BJ (cell line): ENCODE data around the gene STRN3. TPM values are rescaled to one million over a fixed set of nuclear protein-coding genes. Genes with fewer than 3 reads are reported as not detected.

ENCODE experiments used
- CTCF ChIA-PET: fragments of 350-600 bp; formaldehyde crosslinking; extraction: SDS; loops from one replicate; lab custom pipeline; 2021; ENCODE audit warnings: antibody characterized with exemption, inconsistent platforms; lab: Yijun Ruan, JAX
- POLR2A ChIA-PET: fragments of 300-600 bp; sonication (Branson Sonifier 250); formaldehyde crosslinking; extraction: SDS; loops from one replicate; lab custom pipeline; 2021; ENCODE audit warnings: antibody characterized with exemption; lab: Charles Lee
- DNase-seq: peaks from one replicate; pipeline ENCODE4 v3.0.0-alpha.2; 2011; ENCODE audit warnings: low read depth
- H3K27me3 ChIP-seq: 2 replicates; pipeline ENCODE4 v1.6.0; 2011; ENCODE audit warnings: low read length; ENCODE audit not compliant: control insufficient read depth, insufficient read depth
- H3K36me3 ChIP-seq: 2 replicates; pipeline ENCODE4 v1.5.1; 2011; ENCODE audit warnings: low read length; ENCODE audit not compliant: control insufficient read depth, insufficient read depth
- H3K4me3 ChIP-seq: 2 replicates; pipeline ENCODE4 v1.5.1; 2011; ENCODE audit warnings: low read depth, mild to moderate bottlenecking, control low read depth, low read length
- polyA plus RNA-seq: library from polyadenylated mRNA; depleted of rRNA; stranded (reverse); fragments of >200 nt; gene quantifications from 2 replicates; pipeline ENCODE4 v1.2.3, GENCODE V29; 2011
- TF ChIP-seq, protein P1 (sequence below): IDR thresholded peaks from 2 replicates; pipeline ENCODE4 v1.5.1; 2011; ENCODE audit warnings: low read depth, mild to moderate bottlenecking, control low read depth, inconsistent platforms, low read length, moderate library complexity; ENCODE audit not compliant: insufficient read depth

The STRN3 gene
- polyA plus RNA-seq, 1 experiment: 14.8 TPM

DNA sequence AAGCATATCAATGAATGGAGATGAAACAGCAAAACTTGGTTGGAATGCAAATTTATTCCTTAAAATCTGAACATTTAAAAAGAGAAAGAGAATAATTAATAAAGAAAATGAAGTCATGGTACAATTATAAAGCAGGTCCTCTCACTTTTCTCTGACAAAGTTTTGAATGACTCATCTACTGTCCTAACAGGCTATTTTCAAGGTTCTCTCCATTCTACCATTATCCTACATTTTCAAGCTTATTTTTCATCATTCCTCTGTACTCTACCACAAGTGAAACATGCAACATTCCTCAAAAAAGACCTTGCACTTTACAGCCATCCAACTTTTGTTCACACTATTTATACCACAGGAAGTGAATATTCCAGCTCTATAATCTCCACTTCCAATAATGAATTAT, 37.7 kb downstream of the STRN3 start:
- DNase-seq: no peak
- POLR2A ChIA-PET: interaction anchor here (0.6 kb wide), 1 partner anchor 331 kb away, joined by 3 read pairs; no protein-coding TSS in a partner anchor

DNA sequence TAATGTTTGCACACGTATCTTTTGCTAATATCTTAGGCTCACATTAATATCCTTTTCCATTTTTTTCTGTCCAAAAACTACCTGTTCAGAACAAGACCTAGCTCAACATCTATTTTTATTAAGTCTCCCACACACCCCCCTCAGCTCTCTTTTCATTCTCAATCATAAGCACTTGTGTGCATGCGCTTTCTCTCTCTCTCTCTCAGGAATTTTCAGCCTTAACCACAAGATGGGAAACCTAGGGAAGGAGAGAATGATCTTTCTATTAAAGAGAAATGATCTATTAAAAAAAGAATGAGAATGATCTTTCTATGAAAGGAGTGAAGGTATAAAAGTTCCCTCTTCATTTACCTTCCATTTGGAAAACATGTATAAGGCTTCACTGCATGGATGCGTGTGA, 40.4 kb downstream of the STRN3 start:
- ChIA-PET POLR2A (interaction anchor here (0.6 kb wide), 1 partner anchor 38 kb away, joined by 4 read pairs; no protein-coding TSS in a partner anchor), CTCF (interaction anchor here (3.5 kb wide), 1 partner anchor 97 kb away, joined by 12 read pairs; no protein-coding TSS in a partner anchor)
- DNase-seq: no peak
- TF ChIP-seq, protein P1, sequence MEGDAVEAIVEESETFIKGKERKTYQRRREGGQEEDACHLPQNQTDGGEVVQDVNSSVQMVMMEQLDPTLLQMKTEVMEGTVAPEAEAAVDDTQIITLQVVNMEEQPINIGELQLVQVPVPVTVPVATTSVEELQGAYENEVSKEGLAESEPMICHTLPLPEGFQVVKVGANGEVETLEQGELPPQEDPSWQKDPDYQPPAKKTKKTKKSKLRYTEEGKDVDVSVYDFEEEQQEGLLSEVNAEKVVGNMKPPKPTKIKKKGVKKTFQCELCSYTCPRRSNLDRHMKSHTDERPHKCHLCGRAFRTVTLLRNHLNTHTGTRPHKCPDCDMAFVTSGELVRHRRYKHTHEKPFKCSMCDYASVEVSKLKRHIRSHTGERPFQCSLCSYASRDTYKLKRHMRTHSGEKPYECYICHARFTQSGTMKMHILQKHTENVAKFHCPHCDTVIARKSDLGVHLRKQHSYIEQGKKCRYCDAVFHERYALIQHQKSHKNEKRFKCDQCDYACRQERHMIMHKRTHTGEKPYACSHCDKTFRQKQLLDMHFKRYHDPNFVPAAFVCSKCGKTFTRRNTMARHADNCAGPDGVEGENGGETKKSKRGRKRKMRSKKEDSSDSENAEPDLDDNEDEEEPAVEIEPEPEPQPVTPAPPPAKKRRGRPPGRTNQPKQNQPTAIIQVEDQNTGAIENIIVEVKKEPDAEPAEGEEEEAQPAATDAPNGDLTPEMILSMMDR: no peak
- H3K27me3 ChIP-seq: no peaks in the 10 kb centered on the region
- no peak overlapping the region for H3K4me3 ChIP-seq
- H3K36me3 ChIP-seq: no peaks in the 10 kb centered on the region

More for the DNA sequence above, 37.7 kb downstream of the STRN3 start:
- Histone ChIP-seq H3K36me3 (no peaks in the 10 kb centered on the region), H3K27me3 (no peaks in the 10 kb centered on the region), H3K4me3 (no peak overlapping the region)
- TF ChIP-seq, protein P1: no peak
- CTCF ChIA-PET: interaction anchor here (0.7 to 3.5 kb wide), 3 partner anchors 9 to 1600 kb away, joined by 3 to 12 read pairs (median 4); no protein-coding TSS in a partner anchor

DNA sequence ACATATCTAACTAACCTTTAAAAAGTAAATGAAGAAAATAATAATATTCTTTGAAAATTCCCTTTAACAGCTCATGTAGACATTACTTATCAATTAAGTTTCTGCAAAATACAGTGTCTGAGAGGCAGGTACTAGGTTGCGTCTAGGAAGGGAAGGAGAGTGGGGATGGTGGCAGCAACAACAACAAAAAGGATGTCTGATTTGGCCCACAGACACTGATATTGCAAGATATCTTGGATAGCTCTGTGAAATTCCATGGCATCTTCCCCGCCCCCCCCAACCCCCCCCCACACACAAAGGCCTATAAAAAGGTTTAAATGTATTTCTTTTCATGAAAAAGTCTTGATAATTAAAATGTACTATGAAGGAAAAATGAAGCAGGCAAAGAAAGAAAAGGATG, 42.3 kb downstream of the STRN3 start:
- CTCF ChIA-PET: no interaction called here
- POLR2A ChIA-PET: no interaction called here
- TF ChIP-seq, protein P1: no peak

GRCh38 chr14:30982533-30982932, 43.6 kb downstream of the STRN3 start:
- TF ChIP-seq, protein P1: no peak
- Histone ChIP-seq H3K4me3 (no peak overlapping the region), H3K27me3 (no peaks in the 10 kb centered on the region), H3K36me3 (no peaks in the 10 kb centered on the region)
- no peak for DNase-seq
- POLR2A ChIA-PET: no interaction called here
- CTCF ChIA-PET: interaction anchor here (0.6 to 5.2 kb wide), 2 partner anchors 45 to 101 kb away, joined by 5 to 35 read pairs; no protein-coding TSS in a partner anchor

More for the DNA sequence above, 42.3 kb downstream of the STRN3 start:
- no peak for DNase-seq
- Histone ChIP-seq H3K36me3 (no peaks in the 10 kb centered on the region), H3K4me3 (no peak overlapping the region), H3K27me3 (no peaks in the 10 kb centered on the region)

DNA sequence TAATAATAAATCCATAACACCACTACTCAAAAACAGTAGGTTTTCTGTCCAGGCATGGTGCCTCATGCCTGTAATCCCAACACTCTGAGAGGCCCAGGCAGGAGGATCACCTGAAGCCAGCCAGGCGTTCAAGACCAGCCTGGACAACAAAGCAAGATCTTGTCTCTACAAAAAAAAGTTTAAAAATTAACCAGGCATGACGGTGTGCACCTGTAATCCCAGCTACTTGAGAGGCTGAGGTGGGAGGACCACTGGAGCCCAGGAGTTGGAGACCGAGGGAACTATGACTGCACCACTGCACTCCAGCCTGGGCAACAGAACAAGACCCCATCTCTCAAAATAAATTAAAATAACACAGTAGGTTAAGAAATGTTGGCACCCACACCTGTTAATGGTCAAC, 45.2 kb downstream of the STRN3 start:
- H3K27me3 ChIP-seq: no peaks in the 10 kb centered on the region
- CTCF ChIA-PET: interaction anchor here (0.7 to 5.2 kb wide), 10 partner anchors 9 to 383 kb away, joined by 3 to 35 read pairs (median 3); no protein-coding TSS in a partner anchor
- no peaks in the 10 kb centered on the region for H3K36me3 ChIP-seq
- H3K4me3 ChIP-seq: no peak overlapping the region
- POLR2A ChIA-PET: no interaction called here
- TF ChIP-seq, protein P1: no peak
- no peak for DNase-seq
